GM06990 (cell line): ENCODE data around the gene LPCAT2.

Experiments used
- DNase-seq: peaks from one replicate; pipeline ENCODE4 v3.0.0-alpha.2; 2011; ENCODE audit not compliant: insufficient read length; ENCODE audit errors: extremely low read depth
- H3K27me3 ChIP-seq: replicated peaks from 2 replicates; pipeline ENCODE4 v1.6.0; 2011; ENCODE audit warnings: low read length; ENCODE audit not compliant: control insufficient read depth, insufficient read depth
- H3K36me3 ChIP-seq: 2 replicates; pipeline ENCODE4 v1.5.1; 2011; ENCODE audit warnings: low read length; ENCODE audit not compliant: control insufficient read depth, insufficient read depth
- H3K4me3 ChIP-seq: replicated peaks from 2 replicates; pipeline ENCODE4 v1.5.1; 2011; ENCODE audit warnings: low read depth, mild to moderate bottlenecking, control low read depth, low read length
- TF ChIP-seq, protein P1 (sequence below): IDR thresholded peaks from 2 replicates; pipeline ENCODE4 v1.5.1; 2011; ENCODE audit warnings: low read length, control low read depth, mild to moderate bottlenecking, inconsistent platforms; ENCODE audit not compliant: insufficient read depth, poor library complexity, severe bottlenecking

Gene LPCAT2

DNA sequence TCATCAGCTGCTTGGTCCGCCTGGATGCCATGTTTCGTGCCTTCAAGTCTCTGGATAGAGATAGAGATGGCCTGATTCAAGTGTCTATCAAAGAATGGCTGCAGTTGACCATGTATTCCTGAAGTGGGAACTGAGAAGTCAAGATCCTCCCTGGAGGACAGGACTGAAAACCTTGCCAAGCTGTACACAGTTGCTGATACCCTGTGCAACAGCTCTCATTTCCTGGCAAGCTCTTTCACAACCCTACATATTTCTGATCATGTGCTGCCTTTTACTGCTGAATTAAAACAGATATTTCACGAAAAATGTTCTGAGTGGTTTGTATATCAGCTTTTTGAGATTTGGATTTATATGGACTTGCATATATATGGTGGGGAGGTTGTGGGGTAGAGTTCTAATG, 58.5 kb downstream of the LPCAT2 start:
- H3K27me3 ChIP-seq, result no peaks in the 10 kb centered on the region
- H3K4me3 ChIP-seq, result no peak overlapping the region
- TF ChIP-seq, protein P1, sequence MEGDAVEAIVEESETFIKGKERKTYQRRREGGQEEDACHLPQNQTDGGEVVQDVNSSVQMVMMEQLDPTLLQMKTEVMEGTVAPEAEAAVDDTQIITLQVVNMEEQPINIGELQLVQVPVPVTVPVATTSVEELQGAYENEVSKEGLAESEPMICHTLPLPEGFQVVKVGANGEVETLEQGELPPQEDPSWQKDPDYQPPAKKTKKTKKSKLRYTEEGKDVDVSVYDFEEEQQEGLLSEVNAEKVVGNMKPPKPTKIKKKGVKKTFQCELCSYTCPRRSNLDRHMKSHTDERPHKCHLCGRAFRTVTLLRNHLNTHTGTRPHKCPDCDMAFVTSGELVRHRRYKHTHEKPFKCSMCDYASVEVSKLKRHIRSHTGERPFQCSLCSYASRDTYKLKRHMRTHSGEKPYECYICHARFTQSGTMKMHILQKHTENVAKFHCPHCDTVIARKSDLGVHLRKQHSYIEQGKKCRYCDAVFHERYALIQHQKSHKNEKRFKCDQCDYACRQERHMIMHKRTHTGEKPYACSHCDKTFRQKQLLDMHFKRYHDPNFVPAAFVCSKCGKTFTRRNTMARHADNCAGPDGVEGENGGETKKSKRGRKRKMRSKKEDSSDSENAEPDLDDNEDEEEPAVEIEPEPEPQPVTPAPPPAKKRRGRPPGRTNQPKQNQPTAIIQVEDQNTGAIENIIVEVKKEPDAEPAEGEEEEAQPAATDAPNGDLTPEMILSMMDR, result no peak
- no peak for DNase-seq
- H3K36me3 ChIP-seq, result no peaks in the 10 kb centered on the region

GRCh38 chr16:55568207-55568606, 59.3 kb downstream of the LPCAT2 start:
- Histone ChIP-seq H3K36me3 (no peaks in the 10 kb centered on the region), H3K4me3 (no peak overlapping the region), H3K27me3 (no peaks in the 10 kb centered on the region)
- DNase-seq, result no peak
- TF ChIP-seq, protein P1, result no peak

GRCh38 chr16:55569025-55569424, 60.2 kb downstream of the LPCAT2 start:
- Histone ChIP-seq H3K4me3 (no peak overlapping the region), H3K36me3 (no peaks in the 10 kb centered on the region), H3K27me3 (no peaks in the 10 kb centered on the region)
- no peak for DNase-seq
- TF ChIP-seq, protein P1, result no peak

GRCh38 chr16:55570159-55570558, 61.3 kb downstream of the LPCAT2 start:
- TF ChIP-seq, protein P1, result no peak
- no peak overlapping the region for H3K4me3 ChIP-seq
- DNase-seq, result no peak
- no peaks in the 10 kb centered on the region for H3K36me3 ChIP-seq
- H3K27me3 ChIP-seq, result no peaks in the 10 kb centered on the region

- TF ChIP-seq, protein P1, result no peak
- no peaks in the 10 kb centered on the region for H3K36me3 ChIP-seq
Measured at GRCh38 chr16:55571191-55571897, 62.5 kb downstream of the LPCAT2 start.

DNA sequence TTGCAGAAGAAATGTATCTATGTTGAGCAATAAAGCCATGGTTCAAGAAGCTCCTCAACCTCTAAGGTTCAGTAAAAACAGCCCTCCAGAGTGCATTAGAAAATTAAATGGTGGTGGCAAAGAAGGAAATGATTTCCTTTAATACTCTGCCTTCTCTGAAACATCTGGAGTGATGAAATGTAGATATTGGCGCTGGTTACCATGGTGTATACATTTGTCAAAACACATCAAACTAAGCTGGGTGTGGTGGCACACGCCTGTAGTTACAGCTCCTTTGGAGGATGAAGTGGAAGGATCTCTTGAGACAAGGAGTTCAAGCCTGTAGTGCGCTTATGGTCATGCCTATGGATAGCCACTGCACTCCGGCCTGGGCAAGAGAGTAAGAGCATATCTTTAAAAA, 63.6 kb downstream of the LPCAT2 start:
- no peaks in the 10 kb centered on the region for H3K36me3 ChIP-seq
- TF ChIP-seq, protein P1, result no peak
- no peak for DNase-seq
- no peaks in the 10 kb centered on the region for H3K27me3 ChIP-seq
- no peak overlapping the region for H3K4me3 ChIP-seq

More at GRCh38 chr16:55571191-55571897, 62.5 kb downstream of the LPCAT2 start:
- H3K27me3 ChIP-seq, result no peaks in the 10 kb centered on the region
- DNase-seq, result no peak
- no peak overlapping the region for H3K4me3 ChIP-seq
